Stimulated activated CD4-positive, alpha-beta T cell treated with anti-CD3 and anti-CD28 coated beads, TNF-alpha, amount 100 ng/mL, for 24 hours (primary cell): Measurements from ENCODE around the gene MYH3.
"Not testable (repeated sequence)": the region's sequence is repeated elsewhere in the genome, so short reads cannot be mapped to it uniquely, and the experiment has no call there.

Source experiments
- DNase-seq, 3 experiments: peaks; one replicate each; pipeline ENCODE4 v3.0.0-alpha.2; 2020; ENCODE audit warnings: low read depth in 3 of 3

Gene MYH3

DNA sequence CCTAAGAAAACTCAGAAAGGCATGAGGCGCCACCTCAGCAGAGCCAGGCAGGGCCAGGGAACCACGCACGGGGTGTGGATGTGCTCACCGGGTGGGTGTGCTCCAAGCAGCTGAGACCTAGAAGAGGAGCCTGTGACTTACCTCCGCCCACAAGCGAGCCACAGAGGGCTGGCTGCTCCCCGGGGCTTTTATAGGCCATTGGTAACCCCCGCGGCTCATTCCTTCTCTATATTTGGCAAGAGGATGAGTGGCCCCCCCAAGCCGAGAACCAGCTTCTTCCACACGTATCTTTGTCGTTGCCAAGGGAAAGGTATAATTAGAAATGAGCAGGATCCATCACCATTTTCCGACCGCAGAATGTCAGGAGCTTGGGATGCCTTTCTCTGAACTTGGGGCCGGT lies at the start of gene MYH3:
TSS of gene MYH3 (minus strand) at position 162 of the 400 bp plus-strand sequence. CDS start 2,245 bp downstream, outside the sequence.
- DNase-seq = no peak

DNA sequence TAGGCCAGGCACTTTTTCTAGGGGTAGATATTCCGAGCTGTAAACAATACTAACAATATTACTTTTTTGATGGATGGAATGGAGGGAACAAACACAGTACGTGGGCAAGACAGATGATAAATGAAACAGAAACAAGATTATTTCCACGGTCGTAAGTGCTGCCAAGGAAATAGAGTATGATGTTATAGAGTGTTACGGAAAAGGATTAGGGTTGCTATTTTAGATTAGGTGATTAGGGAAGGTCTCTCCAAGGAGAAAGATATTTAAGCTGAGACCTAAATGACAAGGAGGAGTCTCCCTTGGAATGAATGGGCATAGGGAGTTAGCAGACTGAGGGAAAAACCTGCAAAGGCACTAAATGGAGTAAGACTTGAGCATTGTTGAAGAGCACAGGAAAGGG lies 48.6 kb upstream of the MYH3 start:
- DNase-seq = no peak

GRCh38 chr17:10702574-10702973 lies 45.5 kb upstream of the MYH3 start:
- no peak for DNase-seq

DNA sequence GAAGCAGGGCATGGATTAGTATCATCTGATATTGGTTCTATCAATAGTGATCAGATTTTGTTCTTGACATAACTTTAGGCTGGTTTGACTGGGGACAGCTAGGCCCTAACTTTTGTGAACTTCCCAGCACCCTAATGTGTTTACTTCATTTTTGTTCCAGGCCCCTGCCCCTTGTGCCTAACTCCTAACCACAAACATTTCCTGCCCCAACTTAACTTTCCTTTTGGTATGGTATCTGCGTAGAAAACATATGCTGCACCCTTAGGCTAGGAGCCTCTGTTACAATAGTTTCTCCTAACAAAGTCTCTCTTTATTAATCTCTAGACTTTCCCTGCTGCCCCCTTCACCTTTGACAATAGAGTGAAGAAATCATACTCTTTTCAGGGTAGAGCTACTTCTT lies 42.7 kb upstream of the MYH3 start:
- no peak for DNase-seq

DNA sequence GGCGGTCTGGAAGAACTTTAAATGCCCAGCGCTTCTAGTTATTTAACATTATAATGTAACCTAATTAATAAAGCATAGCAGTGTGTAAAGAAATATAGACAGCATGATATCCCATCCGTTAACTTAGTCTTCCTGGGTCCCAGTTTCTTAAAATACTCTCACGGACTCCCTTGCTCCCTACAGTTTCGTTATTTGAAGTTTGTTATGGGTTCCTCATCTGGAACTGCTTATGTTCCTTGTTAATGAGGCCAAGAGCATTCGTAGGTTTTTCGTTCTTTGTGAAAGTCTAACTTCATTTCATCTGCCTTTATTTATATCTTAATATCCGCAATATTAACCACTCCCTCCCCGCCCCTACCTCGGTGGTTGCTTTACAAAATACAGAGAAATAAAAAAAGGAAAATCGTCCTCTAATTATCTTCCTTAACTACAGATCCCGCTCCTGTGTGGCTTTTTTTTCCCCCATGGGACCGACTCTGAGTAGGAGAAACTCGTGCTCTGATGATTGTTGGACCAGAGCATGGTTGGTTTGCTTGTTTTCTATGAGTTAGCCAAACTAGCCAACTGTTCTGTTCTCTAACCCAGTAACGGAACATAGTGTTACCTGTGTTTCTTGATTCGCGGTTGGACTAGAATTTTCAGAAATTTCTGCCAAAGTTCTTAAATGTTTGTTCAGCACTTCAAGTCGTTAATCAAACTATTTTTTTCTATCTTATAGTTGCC lies 41.1 kb upstream of the MYH3 start:
- no peak for DNase-seq

DNA sequence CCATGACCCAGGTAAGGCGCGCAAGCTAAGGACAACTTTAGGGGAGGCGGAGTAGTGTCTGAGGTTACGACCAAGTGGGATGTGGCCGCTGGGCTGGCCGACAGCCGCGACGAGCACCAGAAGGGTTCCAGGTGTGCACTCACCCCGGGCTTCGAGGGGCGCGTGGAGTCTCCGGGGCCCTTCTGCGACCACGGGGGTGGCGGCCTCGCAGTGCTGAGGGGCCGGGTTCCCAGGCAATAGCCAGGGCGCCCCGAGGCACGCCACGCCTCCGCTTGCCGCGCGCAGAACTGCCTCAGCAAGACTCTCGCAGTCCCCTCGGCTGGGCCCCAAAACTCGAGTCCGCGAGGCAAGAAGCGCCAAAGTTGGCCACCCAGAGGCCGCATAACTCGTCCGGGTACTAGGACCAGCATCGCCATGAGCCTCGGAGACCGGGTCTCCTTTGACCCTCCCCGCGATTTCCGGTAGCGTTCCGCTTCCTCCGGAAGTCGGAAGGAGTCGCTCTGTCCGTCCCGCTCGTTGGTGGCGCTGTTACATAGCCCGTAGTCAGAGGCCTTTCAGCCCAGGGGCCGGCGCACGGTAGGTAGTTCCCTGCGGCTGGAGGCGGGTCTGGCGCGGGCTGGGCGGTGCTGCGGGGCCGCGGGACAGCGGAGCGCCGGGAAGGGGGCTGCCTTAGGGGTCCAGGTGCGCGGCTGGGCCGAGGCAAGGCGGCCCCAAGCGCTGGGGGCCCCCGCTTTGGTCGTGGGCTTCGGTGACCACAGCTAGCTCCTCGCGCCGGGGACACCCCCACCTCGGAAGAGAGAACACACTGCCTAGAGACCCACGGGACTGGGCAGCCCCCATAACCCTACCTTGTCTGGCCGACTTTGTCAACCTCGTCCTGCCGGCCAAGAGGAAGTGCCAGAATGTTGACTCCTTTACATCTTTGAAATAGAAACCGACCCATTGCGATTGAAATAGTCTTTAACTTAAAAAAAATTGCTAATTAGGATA lies 40.3 kb upstream of the MYH3 start, which contains the start of the genes ADPRM and SCO1:
TSS of gene ADPRM (plus strand) at position 503 of the 990 bp plus-strand sequence. CDS start 7,333 bp downstream, outside the sequence.
TSS of gene SCO1 (minus strand) at position 442 of the 990 bp plus-strand sequence. CDS start at position 416, 26 bp downstream.
- peak; percentile 85 to 89 (median 87) for DNase-seq

- not testable (repeated sequence) for DNase-seq
Measured at GRCh38 chr17:10695875-10696407, 38.8 kb upstream of the MYH3 start.

- DNase-seq = no peak
Measured at GRCh38 chr17:10687499-10687898, 30.4 kb upstream of the MYH3 start.

DNA sequence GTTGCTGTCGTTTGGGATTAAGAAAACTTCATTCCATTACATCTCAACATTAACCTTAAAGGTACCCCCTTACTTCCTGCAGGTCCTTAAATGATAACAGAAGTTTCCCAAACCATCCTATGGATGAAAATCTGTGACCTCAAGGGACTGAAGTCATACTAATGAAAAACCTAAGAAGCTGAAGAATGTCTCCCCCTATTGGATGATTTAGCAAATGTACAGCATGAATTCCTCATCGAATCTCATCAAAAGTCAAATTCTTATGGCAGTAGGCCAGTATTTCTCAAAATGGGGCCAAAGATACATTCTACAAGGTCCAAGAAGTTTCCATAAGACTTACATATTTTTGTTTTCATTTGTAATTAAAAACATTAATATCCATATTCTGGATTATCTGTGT lies 26.7 kb upstream of the MYH3 start:
- DNase-seq = no peak

- DNase-seq = no peak
Measured at GRCh38 chr17:10681866-10682446, 24.8 kb upstream of the MYH3 start.

DNA sequence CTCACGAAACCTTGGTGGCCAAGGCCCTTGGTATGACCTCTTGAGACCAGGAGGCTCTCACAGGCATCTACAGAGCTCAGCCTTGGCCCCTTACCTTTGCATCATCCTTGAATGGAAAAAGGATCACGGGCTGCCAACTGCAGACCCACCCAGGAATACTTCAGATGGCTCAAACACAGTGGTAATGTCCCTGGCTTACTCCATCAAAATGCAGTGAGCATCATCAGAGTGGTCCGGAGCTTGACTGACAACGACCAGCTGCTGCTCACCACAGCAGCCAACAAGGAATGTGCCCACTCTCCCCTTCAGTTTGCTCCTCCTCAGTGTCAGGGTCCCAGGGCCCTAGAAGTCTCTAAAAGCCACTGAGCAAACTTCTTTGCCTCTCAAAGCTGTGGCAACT lies 17.6 kb upstream of the MYH3 start:
- DNase-seq = no peak

GRCh38 chr17:10673312-10673711 lies 16.2 kb upstream of the MYH3 start:
- no peak for DNase-seq

- DNase-seq = no peak
Measured at GRCh38 chr17:10668775-10669174, 11.7 kb upstream of the MYH3 start.

- no peak for DNase-seq
Measured at GRCh38 chr17:10666906-10667305, 9.8 kb upstream of the MYH3 start.

GRCh38 chr17:10664571-10664970 lies 7.5 kb upstream of the MYH3 start:
- DNase-seq = no peak

- no peak for DNase-seq
Measured at GRCh38 chr17:10663231-10663630, 6.1 kb upstream of the MYH3 start.

DNA sequence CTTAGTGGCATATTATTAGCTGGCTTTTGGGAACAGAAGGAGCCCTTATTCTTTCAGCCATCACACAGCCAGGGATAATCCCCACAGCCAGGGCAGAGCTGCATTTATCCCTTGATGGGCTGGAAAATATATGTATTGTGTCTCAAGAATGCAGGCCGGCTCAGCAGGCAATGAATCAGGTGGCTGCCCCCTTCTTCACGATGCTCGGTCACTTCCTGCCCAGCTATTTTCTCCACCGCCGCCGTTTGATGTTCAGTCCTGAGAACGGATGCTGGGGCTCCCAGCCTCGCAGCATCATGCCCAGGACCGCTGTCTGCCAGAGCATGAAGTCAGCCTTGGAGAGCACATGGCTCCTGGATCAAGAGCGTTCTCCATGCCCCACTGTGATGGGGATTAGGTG lies 4.3 kb upstream of the MYH3 start:
- DNase-seq = no peak

GRCh38 chr17:10657879-10658278 lies 770 bp upstream of the MYH3 start:
- no peak for DNase-seq

DNA sequence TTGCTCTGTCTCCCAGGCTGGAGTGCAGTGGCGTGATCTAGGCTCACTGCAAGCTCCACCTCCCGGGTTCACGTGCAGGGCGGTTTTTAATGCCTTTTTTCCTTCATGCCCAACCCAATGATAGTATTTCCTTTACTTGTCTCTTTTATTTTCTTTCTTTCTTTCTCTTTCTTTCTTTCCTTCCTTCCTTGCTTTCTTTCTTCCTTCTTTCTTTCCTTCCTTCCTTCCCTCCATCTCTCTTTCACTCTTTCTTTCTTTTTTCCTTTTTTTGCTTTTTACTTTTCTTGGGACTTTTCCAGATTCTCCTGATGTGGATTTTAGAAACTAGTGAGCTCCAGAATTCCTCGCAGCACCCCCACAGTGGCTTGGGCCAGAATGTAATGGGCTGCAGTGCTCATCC lies 3.1 kb downstream of the MYH3 start:
- no peak for DNase-seq

- no peak for DNase-seq
Measured at GRCh38 chr17:10652984-10653659, 4.0 kb downstream of the MYH3 start.

- no peak for DNase-seq
Measured at GRCh38 chr17:10651927-10652326, 5.2 kb downstream of the MYH3 start.
